ENCODE data around the gene LRRC32. TPM values are rescaled to one million over a fixed set of nuclear protein-coding genes. Genes with fewer than 3 reads are reported as not detected.

LRRC32 gene
- total RNA-seq, 1 experiment from 2014 or later: 0.27 TPM

GRCh38 chr11:76649011-76649410, 21.5 kb downstream of the LRRC32 start:
- ChIA-PET POLR2A (no interaction called here), CTCF (no interaction called here)
- no peak for DNase-seq
- no TSS peak for BruUV-seq (replicated peaks)
- Mint-ChIP-seq H3K4me3 (ENCODE audit: unreplicated experiment) (no peak overlapping the region), H3K36me3 (ENCODE audit: insufficient read depth, unreplicated experiment) (no peaks in the 10 kb centered on the region), H3K27ac (ENCODE audit: unreplicated experiment) (no peak overlapping the region), H3K9me3 (ENCODE audit: unreplicated experiment) (peaks cover 10% of the 10 kb centered on the region), H3K27me3 (ENCODE audit: insufficient read depth, unreplicated experiment) (peaks cover 12% of the 10 kb centered on the region), H3K4me1 (ENCODE audit: low read depth, unreplicated experiment) (peaks cover 6% of the 10 kb centered on the region)
- no peak for TF ChIP-seq CTCF (IDR thresholded peaks at IDR 0.05; ENCODE audit: insufficient read depth in 1 of 2, low read depth in 1 of 2, low read length in 1 of 2, severe bottlenecking in 1 of 2, unreplicated experiment in 1 of 2)
- H3K36me3 ChIP-seq (ENCODE audit: control insufficient read depth, insufficient read depth, low read length): no peaks in the 10 kb centered on the region
- no peaks in the 10 kb centered on the region for H3K9me3 ChIP-seq
- no peak overlapping the region for H3K4me3 ChIP-seq (ENCODE audit: low read depth, low read length)
- H3K4me1 ChIP-seq: no peaks in the 10 kb centered on the region
- intact Hi-C loops (cut with micrococcal nuclease; ENCODE audit: unreplicated experiment): no loop called here
- no peaks in the 10 kb centered on the region for H3K27me3 ChIP-seq (replicated peaks; ENCODE audit: control insufficient read depth, insufficient read depth, low read length)

GRCh38 chr11:76648061-76648460, 22.5 kb downstream of the LRRC32 start:
- no peaks in the 10 kb centered on the region for H3K27me3 ChIP-seq (replicated peaks; ENCODE audit: control insufficient read depth, insufficient read depth, low read length)

DNA sequence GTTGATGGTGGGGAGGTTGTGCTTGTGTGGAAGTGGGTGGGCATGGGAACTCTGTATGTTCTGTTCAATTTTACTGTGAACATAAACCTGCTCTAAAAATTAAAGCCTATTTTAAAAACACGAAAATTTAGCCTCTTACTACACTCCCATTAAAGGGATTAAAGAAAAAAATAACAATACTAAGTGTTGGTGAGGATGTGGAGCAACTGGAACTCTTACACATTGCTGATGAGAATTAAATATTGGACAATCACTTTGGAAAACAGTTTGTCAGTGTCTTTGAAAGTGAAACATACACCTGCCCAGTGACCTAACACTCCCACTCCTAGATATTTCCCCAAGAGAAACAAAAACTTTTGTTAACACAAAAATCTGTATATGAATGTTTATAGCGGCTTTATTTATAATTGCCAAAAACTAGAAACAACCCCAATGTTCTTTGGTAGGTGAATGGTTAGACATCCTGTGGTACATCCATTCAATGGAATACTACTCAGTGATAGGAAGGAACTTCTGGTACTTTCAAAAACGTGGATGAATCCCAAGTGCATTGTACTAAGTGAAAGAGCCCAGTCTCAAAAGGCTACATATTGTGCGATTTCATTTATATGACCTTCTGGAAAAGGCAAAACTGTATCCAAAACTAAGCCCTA, 23.5 kb downstream of the LRRC32 start:
- no TSS peak for BruUV-seq (replicated peaks)
- Mint-ChIP-seq H3K27ac (ENCODE audit: unreplicated experiment) (no peak overlapping the region), H3K36me3 (ENCODE audit: insufficient read depth, unreplicated experiment) (no peaks in the 10 kb centered on the region), H3K4me3 (ENCODE audit: unreplicated experiment) (no peak overlapping the region), H3K4me1 (ENCODE audit: low read depth, unreplicated experiment) (peaks cover 6% of the 10 kb centered on the region), H3K9me3 (ENCODE audit: unreplicated experiment) (peaks cover 10% of the 10 kb centered on the region), H3K27me3 (ENCODE audit: insufficient read depth, unreplicated experiment) (peaks cover 13% of the 10 kb centered on the region)
- no peaks in the 10 kb centered on the region for H3K27me3 ChIP-seq (replicated peaks; ENCODE audit: control insufficient read depth, insufficient read depth, low read length)
- no peak overlapping the region for H3K4me3 ChIP-seq (ENCODE audit: low read depth, low read length)
- no peak for DNase-seq
- no peaks in the 10 kb centered on the region for H3K9me3 ChIP-seq
- intact Hi-C loops (cut with micrococcal nuclease; ENCODE audit: unreplicated experiment): no loop called here
- no peaks in the 10 kb centered on the region for H3K4me1 ChIP-seq
- TF ChIP-seq CTCF (IDR thresholded peaks at IDR 0.05; ENCODE audit: insufficient read depth in 1 of 2, low read depth in 1 of 2, low read length in 1 of 2, severe bottlenecking in 1 of 2, unreplicated experiment in 1 of 2): no peak
- POLR2A ChIA-PET: no interaction called here
- H3K36me3 ChIP-seq (ENCODE audit: control insufficient read depth, insufficient read depth, low read length): no peaks in the 10 kb centered on the region
- CTCF ChIA-PET: no interaction called here

More at GRCh38 chr11:76648061-76648460, 22.5 kb downstream of the LRRC32 start:
- BruUV-seq (replicated peaks): no TSS peak
- H3K4me3 ChIP-seq (ENCODE audit: low read depth, low read length): no peak overlapping the region
- Mint-ChIP-seq H3K9me3 (ENCODE audit: unreplicated experiment) (peaks cover 10% of the 10 kb centered on the region), H3K4me3 (ENCODE audit: unreplicated experiment) (no peak overlapping the region), H3K36me3 (ENCODE audit: insufficient read depth, unreplicated experiment) (no peaks in the 10 kb centered on the region), H3K27ac (ENCODE audit: unreplicated experiment) (no peak overlapping the region), H3K27me3 (ENCODE audit: insufficient read depth, unreplicated experiment) (peaks cover 12% of the 10 kb centered on the region), H3K4me1 (ENCODE audit: low read depth, unreplicated experiment) (peaks cover 6% of the 10 kb centered on the region)
- H3K36me3 ChIP-seq (ENCODE audit: control insufficient read depth, insufficient read depth, low read length): no peaks in the 10 kb centered on the region
- peak in 1 of 2 experiments; percentile 17 for DNase-seq
- TF ChIP-seq CTCF (IDR thresholded peaks at IDR 0.05; ENCODE audit: insufficient read depth in 1 of 2, low read depth in 1 of 2, low read length in 1 of 2, severe bottlenecking in 1 of 2, unreplicated experiment in 1 of 2): no peak
- H3K9me3 ChIP-seq: no peaks in the 10 kb centered on the region
- POLR2A ChIA-PET: no interaction called here
- no peaks in the 10 kb centered on the region for H3K4me1 ChIP-seq
- CTCF ChIA-PET: no interaction called here
- intact Hi-C loops (cut with micrococcal nuclease; ENCODE audit: unreplicated experiment): no loop called here

Data from Caco-2 (cell line).